Panc1 (cell line): ENCODE data around the gene AP5B1. TPM values are rescaled to one million over a fixed set of nuclear protein-coding genes. Genes with fewer than 3 reads are reported as not detected.

Experiments used
- ATAC-seq: fragments of 200-7000 bp; cut with Tn5 transposase; 2 replicates; pipeline ENCODE4 v1.9.1; 2020; ENCODE audit warnings: mild to moderate bottlenecking, moderate library complexity
- BruUV-seq: library from RNA; stranded (reverse); fragments of 400-500 nt; replicated peaks from 2 replicates; lab custom pipeline; 2021; lab: Mats Ljungman, UMichigan
- CTCF ChIA-PET: fragments of 300-600 bp; sonication (Branson Sonifier 250); formaldehyde crosslinking; loops from one replicate; lab custom pipeline; 2022; ENCODE audit warnings: antibody characterized with exemption; lab: Charles Lee
- POLR2A ChIA-PET: fragments of 300-600 bp; sonication (Branson Sonifier 250); formaldehyde crosslinking; loops from one replicate; lab custom pipeline; 2022; ENCODE audit warnings: antibody characterized with exemption; lab: Charles Lee
- DNase-seq: peaks from one replicate; pipeline ENCODE4 v3.0.0-alpha.2; 2010; ENCODE audit warnings: low read depth, low spot score
- H3K27ac ChIP-seq: 2 replicates; pipeline ENCODE4 v1.5.1; 2011; ENCODE audit warnings: mild to moderate bottlenecking, low read length, inconsistent platforms
- H3K27me3 ChIP-seq: fragments of 200-500 bp; sonication (Bioruptor generic); 2 replicates; pipeline ENCODE4 v1.6.0; 2014; ENCODE audit warnings: low read length, inconsistent platforms; ENCODE audit not compliant: control insufficient read depth, insufficient read depth
- H3K36me3 ChIP-seq: fragments of 200-500 bp; sonication (Bioruptor generic); 2 replicates; pipeline ENCODE4 v1.5.1; 2014; ENCODE audit warnings: inconsistent platforms, mild to moderate bottlenecking, low read length, moderate library complexity; ENCODE audit not compliant: control insufficient read depth, insufficient read depth
- H3K4me1 ChIP-seq: 2 replicates; pipeline ENCODE4 v1.5.1; 2011; ENCODE audit warnings: inconsistent platforms, mild to moderate bottlenecking, low read length, moderate library complexity; ENCODE audit not compliant: control insufficient read depth, insufficient read depth
- H3K4me3 ChIP-seq, 2 experiments: 2 replicates each; pipeline ENCODE4 v1.5.1; 2011 to 2012; ENCODE audit warnings: low read depth in 2 of 2, low read length in 2 of 2, mild to moderate bottlenecking in 2 of 2, inconsistent platforms in 1 of 2, moderate library complexity in 1 of 2
- H3K9me3 ChIP-seq: fragments of 200-500 bp; sonication (Bioruptor generic); 2 replicates; pipeline ENCODE4 v1.5.1; 2014; ENCODE audit warnings: low read depth, mild to moderate bottlenecking, inconsistent platforms, low read length, moderate library complexity; ENCODE audit not compliant: control insufficient read depth, insufficient read depth
- POLR2AphosphoS5 ChIP-seq: IDR thresholded peaks from 2 replicates; pipeline ENCODE4 v1.6.1; 2012; ENCODE audit warnings: mild to moderate bottlenecking, low read depth, low read length, moderate library complexity
- SIN3A ChIP-seq: IDR thresholded peaks from 2 replicates; pipeline ENCODE4 v1.6.1; 2012; ENCODE audit warnings: low read depth, mild to moderate bottlenecking, low read length, moderate library complexity, borderline replicate concordance; ENCODE audit not compliant: insufficient read depth
- TCF7L2 ChIP-seq: IDR thresholded peaks from 2 replicates; pipeline ENCODE4 v1.6.1; 2011; ENCODE audit warnings: mild to moderate bottlenecking, low read depth, low read length, inconsistent platforms
- in situ Hi-C: cut with HindIII; loops from 2 replicates; pipeline ENCODE4 v1.10.0; 2016; ENCODE audit warnings: low sequenced_read_pairs, low pct_unique_long_range_greater_than_20kb
- intact Hi-C: fragments of 100-400 bp; cut with micrococcal nuclease; formaldehyde crosslinking; loops from one replicate; pipeline ENCODE4 v1.10.0; 2022; ENCODE audit not compliant: unreplicated experiment
- total RNA-seq: library from RNA; stranded (reverse); gene quantifications from one replicate; pipeline ENCODE4 v1.2.1, GENCODE V29; 2021; ENCODE audit not compliant: unreplicated experiment
- TF ChIP-seq, protein P1 (sequence below): fragments of 450-650 bp; IDR thresholded peaks from 2 replicates; pipeline ENCODE4 v1.5.1; 2017; ENCODE audit warnings: mild to moderate bottlenecking
- TF ChIP-seq, protein P2 (sequence below), 2 experiments: IDR thresholded peaks; 2 replicates each; pipeline ENCODE4 v1.6.1; 2011 to 2012; ENCODE audit warnings: low read depth in 2 of 2, control low read depth in 1 of 2, low read length in 1 of 2, mild to moderate bottlenecking in 1 of 2, moderate library complexity in 1 of 2; ENCODE audit not compliant: insufficient read depth in 1 of 2

AP5B1 gene
- total RNA-seq, 1 experiment from 2014 or later: 35.0 TPM

DNA sequence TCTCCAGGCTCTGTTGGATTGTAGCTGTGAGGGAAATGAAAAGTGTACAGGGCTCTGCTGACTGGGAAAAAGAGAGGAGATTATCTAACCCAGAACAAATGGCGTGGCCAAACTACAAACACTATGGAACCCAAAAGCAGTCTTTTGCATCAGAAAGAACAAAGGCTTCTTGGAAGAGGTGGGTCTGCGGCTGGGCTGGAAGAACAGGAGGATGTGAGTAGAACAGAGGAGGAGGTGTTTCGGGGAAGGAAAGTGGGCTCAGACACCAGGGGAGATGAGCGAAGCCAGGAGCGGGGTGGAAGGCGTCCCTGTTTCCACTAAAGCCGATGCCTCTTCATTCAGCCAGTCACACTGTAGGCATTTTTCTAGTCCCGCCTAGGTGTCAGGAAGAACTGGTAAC lies 18.1 kb upstream of the AP5B1 start:
- TF ChIP-seq POLR2AphosphoS5 (no peak), TCF7L2 (no peak), SIN3A (no peak)
- TF ChIP-seq, protein P1, sequence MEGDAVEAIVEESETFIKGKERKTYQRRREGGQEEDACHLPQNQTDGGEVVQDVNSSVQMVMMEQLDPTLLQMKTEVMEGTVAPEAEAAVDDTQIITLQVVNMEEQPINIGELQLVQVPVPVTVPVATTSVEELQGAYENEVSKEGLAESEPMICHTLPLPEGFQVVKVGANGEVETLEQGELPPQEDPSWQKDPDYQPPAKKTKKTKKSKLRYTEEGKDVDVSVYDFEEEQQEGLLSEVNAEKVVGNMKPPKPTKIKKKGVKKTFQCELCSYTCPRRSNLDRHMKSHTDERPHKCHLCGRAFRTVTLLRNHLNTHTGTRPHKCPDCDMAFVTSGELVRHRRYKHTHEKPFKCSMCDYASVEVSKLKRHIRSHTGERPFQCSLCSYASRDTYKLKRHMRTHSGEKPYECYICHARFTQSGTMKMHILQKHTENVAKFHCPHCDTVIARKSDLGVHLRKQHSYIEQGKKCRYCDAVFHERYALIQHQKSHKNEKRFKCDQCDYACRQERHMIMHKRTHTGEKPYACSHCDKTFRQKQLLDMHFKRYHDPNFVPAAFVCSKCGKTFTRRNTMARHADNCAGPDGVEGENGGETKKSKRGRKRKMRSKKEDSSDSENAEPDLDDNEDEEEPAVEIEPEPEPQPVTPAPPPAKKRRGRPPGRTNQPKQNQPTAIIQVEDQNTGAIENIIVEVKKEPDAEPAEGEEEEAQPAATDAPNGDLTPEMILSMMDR: no peak
- TF ChIP-seq, protein P2, sequence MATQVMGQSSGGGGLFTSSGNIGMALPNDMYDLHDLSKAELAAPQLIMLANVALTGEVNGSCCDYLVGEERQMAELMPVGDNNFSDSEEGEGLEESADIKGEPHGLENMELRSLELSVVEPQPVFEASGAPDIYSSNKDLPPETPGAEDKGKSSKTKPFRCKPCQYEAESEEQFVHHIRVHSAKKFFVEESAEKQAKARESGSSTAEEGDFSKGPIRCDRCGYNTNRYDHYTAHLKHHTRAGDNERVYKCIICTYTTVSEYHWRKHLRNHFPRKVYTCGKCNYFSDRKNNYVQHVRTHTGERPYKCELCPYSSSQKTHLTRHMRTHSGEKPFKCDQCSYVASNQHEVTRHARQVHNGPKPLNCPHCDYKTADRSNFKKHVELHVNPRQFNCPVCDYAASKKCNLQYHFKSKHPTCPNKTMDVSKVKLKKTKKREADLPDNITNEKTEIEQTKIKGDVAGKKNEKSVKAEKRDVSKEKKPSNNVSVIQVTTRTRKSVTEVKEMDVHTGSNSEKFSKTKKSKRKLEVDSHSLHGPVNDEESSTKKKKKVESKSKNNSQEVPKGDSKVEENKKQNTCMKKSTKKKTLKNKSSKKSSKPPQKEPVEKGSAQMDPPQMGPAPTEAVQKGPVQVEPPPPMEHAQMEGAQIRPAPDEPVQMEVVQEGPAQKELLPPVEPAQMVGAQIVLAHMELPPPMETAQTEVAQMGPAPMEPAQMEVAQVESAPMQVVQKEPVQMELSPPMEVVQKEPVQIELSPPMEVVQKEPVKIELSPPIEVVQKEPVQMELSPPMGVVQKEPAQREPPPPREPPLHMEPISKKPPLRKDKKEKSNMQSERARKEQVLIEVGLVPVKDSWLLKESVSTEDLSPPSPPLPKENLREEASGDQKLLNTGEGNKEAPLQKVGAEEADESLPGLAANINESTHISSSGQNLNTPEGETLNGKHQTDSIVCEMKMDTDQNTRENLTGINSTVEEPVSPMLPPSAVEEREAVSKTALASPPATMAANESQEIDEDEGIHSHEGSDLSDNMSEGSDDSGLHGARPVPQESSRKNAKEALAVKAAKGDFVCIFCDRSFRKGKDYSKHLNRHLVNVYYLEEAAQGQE (IDR thresholded peaks at IDR 0.05; ENCODE audit: insufficient read depth in 1 of 2, low read depth in 2 of 2, low read length in 1 of 2): no peak
- DNase-seq: no peak
- no peak overlapping the region for H3K4me3 ChIP-seq
- no peaks in the 10 kb centered on the region for H3K9me3 ChIP-seq
- H3K27ac ChIP-seq: no peak overlapping the region
- ChIA-PET POLR2A (no interaction called here), CTCF (no interaction called here)
- in situ Hi-C loops: no loop called here
- H3K4me1 ChIP-seq: no peaks in the 10 kb centered on the region
- BruUV-seq: no TSS peak
- H3K27me3 ChIP-seq: no peaks in the 10 kb centered on the region
- H3K36me3 ChIP-seq: no peaks in the 10 kb centered on the region
- no peak for ATAC-seq
- intact Hi-C loops: no loop called here

DNA sequence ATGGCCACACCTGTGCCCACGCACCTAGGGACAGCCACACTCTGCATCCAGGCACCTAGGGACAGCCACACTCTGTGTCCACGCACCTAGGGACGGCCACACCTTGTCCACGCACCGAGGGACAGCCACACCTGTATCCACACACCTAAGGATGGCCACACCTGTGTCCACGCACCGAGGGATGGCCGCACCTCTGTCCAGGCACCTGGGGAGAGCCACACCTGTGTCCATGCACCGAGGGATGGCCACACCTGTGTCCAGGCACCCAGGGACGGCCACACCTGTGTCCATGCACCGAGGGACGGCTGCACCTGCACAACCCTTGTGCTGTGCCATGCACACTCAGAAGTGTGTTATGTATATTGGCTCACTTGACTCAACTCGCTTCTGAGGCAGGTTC lies 16.9 kb upstream of the AP5B1 start:
- ATAC-seq (no peak), DNase-seq (no peak)
- in situ Hi-C loops: no loop called here
- TF ChIP-seq POLR2AphosphoS5 (no peak), TCF7L2 (no peak), SIN3A (no peak)
- TF ChIP-seq, protein P1: no peak
- TF ChIP-seq, protein P2 (IDR thresholded peaks at IDR 0.05; ENCODE audit: insufficient read depth in 1 of 2, low read depth in 2 of 2, low read length in 1 of 2): no peak
- Histone ChIP-seq H3K9me3 (no peaks in the 10 kb centered on the region), H3K27ac (no peak overlapping the region), H3K4me3 (no peak overlapping the region), H3K27me3 (no peaks in the 10 kb centered on the region), H3K36me3 (no peaks in the 10 kb centered on the region), H3K4me1 (no peaks in the 10 kb centered on the region)
- ChIA-PET CTCF (interaction anchor here (0.6 kb wide), 1 partner anchor 90 kb away, joined by 6 read pairs; the partner anchor contains the start of gene FIBP), POLR2A (interaction anchor here (0.7 kb wide), 1 partner anchor 56 kb away, joined by 3 read pairs; no protein-coding TSS in a partner anchor)
- no TSS peak for BruUV-seq
- intact Hi-C loops: no loop called here
